DOHH2 (cell line): ENCODE data around the gene SIGLEC5.

Experiments used
- CTCF ChIP-seq: fragments of 200-600 bp; sonication (generic); IDR thresholded peaks from one replicate; pipeline ENCODE4 v1.5.1; 2014; ENCODE audit warnings: antibody characterized with exemption, mild to moderate bottlenecking, low read depth, low read length; ENCODE audit not compliant: poor library complexity, severe bottlenecking
- EZH2phosphoT487 ChIP-seq: fragments of 200-600 bp; sonication (generic); IDR thresholded peaks from 2 replicates; pipeline ENCODE4 v1.6.1; 2017; ENCODE audit warnings: borderline replicate concordance, mild to moderate bottlenecking, antibody characterized with exemption, low read length, moderate library complexity, mixed read lengths

GRCh38 chr19:51568456-51568855 lies 61.7 kb downstream of the SIGLEC5 start:
- no peak for TF ChIP-seq CTCF
- no peak for TF ChIP-seq EZH2phosphoT487
